ENCODE measurements around the gene SRCAP. TPM values are rescaled to one million over a fixed set of nuclear protein-coding genes. Genes with fewer than 3 reads are reported as not detected.

The SRCAP gene
- total and polyA plus RNA-seq, 2 of the 8 experiments (the other 6 are each of a cell fraction or from before 2014, with no cell fraction given): 5.5 to 54.3 TPM

GRCh38 chr16:30743716-30744115, 44.7 kb downstream of the SRCAP start:
- Histone ChIP-seq H3K56ac (replicated peaks; ENCODE audit: insufficient read length, low read depth, low read length) (no peak overlapping the region), H3K9ac (replicated peaks in 1 of 4; ENCODE audit: extremely low read depth in 1 of 4, low read depth in 3 of 4, low read length in 3 of 4) (no peak overlapping the region), H4K5ac (ENCODE audit: insufficient read length, low read depth, low read length) (no peak overlapping the region)

More at GRCh38 chr16:30743716-30744115, 44.7 kb downstream of the SRCAP start:
- Histone ChIP-seq H2AK5ac (ENCODE audit: low read depth, low read length) (no peak overlapping the region), H4K20me1 (replicated peaks in 1 of 2; ENCODE audit: control insufficient read depth in 1 of 2, insufficient read depth in 2 of 2, low read length in 2 of 2) (peaks cover 2 to 3% of the 10 kb centered on the region in 2 experiments), H3K4me1 (replicated peaks in 1 of 4; ENCODE audit: control insufficient read depth in 3 of 4, insufficient read depth in 4 of 4, low read length in 3 of 4) (peaks cover 0 to 7% (median 2%) of the 10 kb centered on the region in 4 experiments; a peak in 5 of 7 replicates), H2BK120ac (replicated peaks; ENCODE audit: low read depth, low read length) (no peak overlapping the region), H2BK20ac (ENCODE audit: low read length) (no peak overlapping the region), H3K4me3 (ENCODE audit: extremely low read depth in 1 of 4, insufficient read depth in 2 of 4, low read depth in 3 of 4, low read length in 4 of 4) (no peak overlapping the region), H3K9me3 (ENCODE audit: insufficient read depth in 2 of 2, low read depth in 1 of 2, low read length in 1 of 2) (no peaks in the 10 kb centered on the region), H3K23ac (ENCODE audit: insufficient read length) (no peak overlapping the region), H3K79me1 (ENCODE audit: low read depth, low read length) (no peaks in the 10 kb centered on the region), H3K4ac (replicated peaks; ENCODE audit: insufficient read length, low read depth, low read length) (no peak overlapping the region), H2BK5ac (ENCODE audit: low read depth, low read length) (no peak overlapping the region), H3K14ac (ENCODE audit: insufficient read length) (no peak overlapping the region), H3K27me3 (replicated peaks in 1 of 4; ENCODE audit: control insufficient read depth in 3 of 4, extremely low read depth in 1 of 4, insufficient read depth in 3 of 4, low read length in 3 of 4) (no peaks in the 10 kb centered on the region), H3K18ac (ENCODE audit: extremely low read depth, low read length) (no peak overlapping the region), H3K23me2 (ENCODE audit: low read depth, low read length) (peaks cover 3% of the 10 kb centered on the region; the same call in 1 of the 2 replicates), H4K8ac (ENCODE audit: extremely low read depth, insufficient read depth, low read length) (no peak overlapping the region), H2BK12ac (ENCODE audit: low read depth, low read length) (no peak overlapping the region), H3K4me2 (ENCODE audit: insufficient read depth in 1 of 2, low read depth in 2 of 2, low read length in 2 of 2) (no peak overlapping the region), H3K79me2 (ENCODE audit: control insufficient read depth in 1 of 2, insufficient read depth in 2 of 2, low read length in 2 of 2) (no peaks in the 10 kb centered on the region; a peak in 1 of 4 replicates), H3K36me3 (ENCODE audit: control insufficient read depth in 2 of 4, insufficient read depth in 4 of 4, low read length in 3 of 4) (peaks cover 0 to 18% (median 4%) of the 10 kb centered on the region in 4 experiments; a peak in 6 of 8 replicates), H3K27ac (ENCODE audit: low read depth, low read length) (no peak overlapping the region), H2BK15ac (ENCODE audit: low read length) (no peak overlapping the region), H2AFZ (ENCODE audit: low read length) (no peak overlapping the region), H4K91ac (replicated peaks; ENCODE audit: insufficient read length, low read length) (no peak overlapping the region)
- ChIA-PET CTCF (ENCODE audit: partially characterized antibody) (no interaction called here), POLR2A (ENCODE audit: partially characterized antibody) (interaction anchor here (0.8 to 2.5 kb wide), 4 partner anchors 9 to 19 kb away, joined by 3 to 9 read pairs (median 4); partner anchors contain the start of genes CFAP119 and RNF40)
- 92% methylated on average over 11 of the region's 11 CpGs; no CpG with 5 or more reads in 1 of the 2 experiments for WGBS, 2 experiments (ENCODE audit: extremely low coverage in 1 of 2, insufficient coverage in 1 of 2, insufficient read length in 1 of 2, insufficient replicate concordance in 2 of 2, low coverage in 1 of 2, low lambda C conversion rate in 2 of 2, missing lambda C conversion rate in 1 of 2)
- DNase-seq (ENCODE audit: low read depth in 1 of 2, low spot score in 2 of 2): no peak
- no peak for FAIRE-seq
- no peak for TF ChIP-seq EZH2 (IDR thresholded peaks at IDR 0.05; ENCODE audit: low read depth, low read length, severe bottlenecking)
- no peak for TF ChIP-seq GTF2F1 (IDR thresholded peaks at IDR 0.05; ENCODE audit: borderline replicate concordance, low read depth, low read length)
- no peak for TF ChIP-seq CEBPB (IDR thresholded peaks at IDR 0.05; ENCODE audit: low read depth, low read length)
- TF ChIP-seq E2F6 (IDR thresholded peaks at IDR 0.05): no peak
- TF ChIP-seq NRF1 (IDR thresholded peaks at IDR 0.05; ENCODE audit: low read depth, low read length): no peak
- TF ChIP-seq FOSL1 (IDR thresholded peaks at IDR 0.05; ENCODE audit: insufficient read depth, low read depth, low read length): no peak
- TF ChIP-seq KDM4A (IDR thresholded peaks at IDR 0.05; ENCODE audit: low read depth, low read length, severe bottlenecking): no peak
- TF ChIP-seq BCL11A (IDR thresholded peaks at IDR 0.05; ENCODE audit: low read depth in 2 of 2, low read length in 2 of 2): no peak

Data from H1 (cell line).